Vagina (tissue), 2 donors: ENCODE measurements around the gene KCNJ18. TPM values are rescaled to one million over a fixed set of nuclear protein-coding genes. Genes with fewer than 3 reads are reported as not detected.
"Not testable (repeated sequence)": the region's sequence is repeated elsewhere in the genome, so short reads cannot be mapped to it uniquely, and the experiment has no call there.

ENCODE experiments used
- DNase-seq, 2 donors: peaks; one replicate each; pipeline ENCODE4 v3.0.0-alpha.2; 2017; ENCODE audit errors: extremely low spot score in 2 of 2
- H3K27ac ChIP-seq: fragments of 200-600 bp; sonication (generic); one replicate; pipeline ENCODE4 v1.5.1; 2019
- H3K27me3 ChIP-seq: fragments of 200-600 bp; sonication (generic); one replicate; pipeline ENCODE4 v1.5.1; 2019
- H3K36me3 ChIP-seq, 2 donors: fragments of 200-600 bp; sonication (generic); one replicate each; pipeline ENCODE4 v1.5.1; 2017 to 2019
- H3K4me1 ChIP-seq: fragments of 200-600 bp; sonication (generic); one replicate; pipeline ENCODE4 v1.5.1; 2019
- H3K4me3 ChIP-seq, 2 donors: fragments of 200-600 bp; sonication (generic); 1 replicate in 1 of 2; 2 replicates in 1 of 2; pipeline ENCODE4 v1.5.1; 2016 to 2019
- H3K9me3 ChIP-seq: fragments of 200-600 bp; sonication (generic); one replicate; pipeline ENCODE4 v1.5.1; 2019
- intact Hi-C: fragments of 100-400 bp; cut with DNase I; formaldehyde crosslinking; loops from one replicate; pipeline ENCODE4 v1.15.1; 2023
- total RNA-seq: library from RNA; depleted of rRNA; stranded (reverse); fragments of >200 nt; gene quantifications from one replicate; pipeline ENCODE4 v1.2.3, GENCODE V29; 2016

The KCNJ18 gene
- not detected for total RNA-seq

DNA sequence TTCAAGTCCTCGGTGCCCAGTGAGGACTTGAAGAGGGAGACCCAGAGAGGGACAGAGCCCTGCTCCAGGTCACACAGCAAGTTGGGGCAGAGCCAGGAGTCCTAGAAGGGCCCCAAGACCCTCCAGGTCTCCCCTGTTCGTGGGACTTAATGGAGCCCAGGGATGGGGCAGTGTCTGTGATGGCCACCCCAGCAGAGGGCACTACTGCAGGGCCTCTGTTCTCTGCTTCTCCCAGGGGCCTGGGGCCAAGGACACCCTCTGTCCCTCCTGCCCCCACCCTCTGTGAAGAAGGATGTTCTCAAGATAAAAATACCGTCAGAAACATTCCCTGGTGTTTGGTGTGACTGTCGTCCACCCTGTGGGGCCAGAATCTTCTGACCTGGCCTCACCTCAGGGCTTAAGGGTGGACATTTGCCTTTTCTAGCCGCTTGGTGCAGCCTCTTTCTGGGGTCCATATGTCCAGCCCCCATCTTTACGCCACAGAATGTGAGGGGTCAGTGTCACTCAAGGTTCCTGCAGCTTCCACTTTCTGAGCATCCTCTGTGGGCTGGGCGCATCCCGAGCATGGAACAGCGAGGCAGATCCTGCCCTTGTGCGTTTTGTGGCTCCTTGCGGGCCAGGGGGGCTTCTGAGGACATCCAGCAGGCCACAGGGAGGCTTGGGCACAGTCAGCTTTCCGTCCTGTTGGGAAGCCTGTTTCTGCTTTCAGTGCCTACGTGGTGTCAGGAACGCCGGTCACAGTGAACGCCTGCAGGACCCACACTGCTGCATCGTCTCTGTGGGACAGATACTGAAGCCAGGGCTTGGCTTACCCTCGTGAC lies at the start of gene KCNJ18:
Gene KCNJ18 (plus strand): TSS at position 641 of the 821 bp plus-strand sequence. CDS start 10,264 bp downstream, outside the sequence.
- H3K36me3 ChIP-seq, H3K27me3 ChIP-seq, H3K27ac ChIP-seq, intact Hi-C loops, DNase-seq, H3K4me3 ChIP-seq, H3K9me3 ChIP-seq, H3K4me1 ChIP-seq: not testable (repeated sequence)

DNA sequence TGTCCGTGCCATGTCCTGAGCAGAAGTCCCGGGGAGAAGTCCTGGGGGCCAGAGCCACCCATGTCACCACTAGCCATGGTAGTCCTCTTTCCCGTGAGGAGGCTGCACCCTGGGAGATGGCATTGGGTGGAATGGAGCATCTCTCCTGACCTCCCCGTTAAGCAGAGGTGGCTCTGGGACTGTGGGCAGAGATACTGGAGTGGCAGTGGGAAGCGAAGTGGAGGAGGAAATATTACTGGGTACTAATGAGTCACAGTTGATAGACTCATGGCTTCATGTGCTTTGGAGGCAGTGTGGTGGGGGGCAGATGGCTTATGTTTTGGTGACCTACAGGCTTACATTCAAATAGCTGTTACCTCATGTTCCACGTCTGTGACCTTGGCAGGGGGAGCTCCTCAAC lies 44.2 kb upstream of the KCNJ18 start:
- intact Hi-C loops, H3K36me3 ChIP-seq, H3K9me3 ChIP-seq, DNase-seq, H3K27ac ChIP-seq, H3K27me3 ChIP-seq, H3K4me3 ChIP-seq, H3K4me1 ChIP-seq: not testable (repeated sequence)

DNA sequence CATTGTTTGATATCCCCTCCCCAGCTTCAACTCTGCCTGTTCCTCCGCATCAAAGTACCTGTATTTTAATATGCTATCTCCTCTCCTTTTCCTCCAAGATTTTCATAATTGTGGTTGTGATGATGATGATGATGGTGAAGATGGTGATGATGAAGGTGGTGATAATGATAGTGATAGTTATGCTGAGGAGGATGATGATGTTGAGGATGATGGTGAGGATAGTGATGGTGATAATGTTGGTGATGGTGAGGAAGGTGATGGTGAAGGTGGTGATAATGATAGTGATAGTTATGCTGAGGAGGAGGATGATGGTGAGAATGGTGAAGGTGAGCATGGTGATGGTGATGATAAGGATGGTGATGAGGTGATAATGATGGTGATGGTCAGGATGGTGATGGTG lies 42.3 kb upstream of the KCNJ18 start:
- H3K9me3 ChIP-seq, H3K36me3 ChIP-seq, H3K4me3 ChIP-seq, H3K4me1 ChIP-seq, H3K27me3 ChIP-seq, intact Hi-C loops, H3K27ac ChIP-seq, DNase-seq: not testable (repeated sequence)

DNA sequence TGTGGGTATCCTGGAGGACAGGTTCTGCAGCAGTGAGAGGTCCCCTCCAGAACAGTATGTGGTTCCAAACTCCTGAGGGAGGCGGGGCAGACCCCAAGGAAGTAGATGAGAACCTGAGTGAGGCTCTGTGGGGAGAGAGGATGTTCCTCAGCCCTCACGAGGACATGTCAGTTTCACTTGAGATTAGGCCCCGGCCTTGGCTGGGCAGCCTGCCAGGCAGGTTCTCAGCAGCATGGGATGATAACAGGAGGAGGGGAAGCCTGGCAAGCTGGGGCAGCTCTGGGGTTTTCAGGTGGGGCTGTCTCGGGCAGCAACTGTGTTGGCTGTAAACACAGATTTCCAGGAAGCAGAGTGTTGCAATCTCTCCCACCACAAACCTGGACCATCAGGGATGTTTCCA lies 40.3 kb upstream of the KCNJ18 start:
- intact Hi-C loops, H3K4me1 ChIP-seq, H3K36me3 ChIP-seq, H3K9me3 ChIP-seq, H3K4me3 ChIP-seq, H3K27me3 ChIP-seq, DNase-seq, H3K27ac ChIP-seq: not testable (repeated sequence)

DNA sequence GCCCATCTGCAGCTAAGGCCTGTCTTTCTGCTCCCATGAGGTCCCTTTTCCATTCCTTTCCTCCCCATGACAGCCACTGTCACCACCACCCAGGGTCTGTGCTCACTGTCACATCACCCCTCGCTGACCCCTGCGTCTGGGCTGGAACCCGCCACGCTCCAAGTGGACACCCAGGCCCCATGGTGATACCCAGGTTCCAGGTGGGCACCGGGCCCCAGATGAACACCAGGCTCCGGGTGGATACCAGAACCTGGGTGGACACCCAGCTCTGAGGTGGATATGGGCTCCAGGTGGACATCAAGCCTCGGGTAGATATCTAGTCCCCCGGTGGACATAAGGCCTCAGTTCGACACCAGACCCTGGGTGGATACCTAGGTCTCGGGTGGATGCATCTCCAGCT lies 39.1 kb upstream of the KCNJ18 start:
- H3K9me3 ChIP-seq, H3K27ac ChIP-seq, DNase-seq, H3K4me3 ChIP-seq, intact Hi-C loops, H3K36me3 ChIP-seq, H3K27me3 ChIP-seq, H3K4me1 ChIP-seq: not testable (repeated sequence)

DNA sequence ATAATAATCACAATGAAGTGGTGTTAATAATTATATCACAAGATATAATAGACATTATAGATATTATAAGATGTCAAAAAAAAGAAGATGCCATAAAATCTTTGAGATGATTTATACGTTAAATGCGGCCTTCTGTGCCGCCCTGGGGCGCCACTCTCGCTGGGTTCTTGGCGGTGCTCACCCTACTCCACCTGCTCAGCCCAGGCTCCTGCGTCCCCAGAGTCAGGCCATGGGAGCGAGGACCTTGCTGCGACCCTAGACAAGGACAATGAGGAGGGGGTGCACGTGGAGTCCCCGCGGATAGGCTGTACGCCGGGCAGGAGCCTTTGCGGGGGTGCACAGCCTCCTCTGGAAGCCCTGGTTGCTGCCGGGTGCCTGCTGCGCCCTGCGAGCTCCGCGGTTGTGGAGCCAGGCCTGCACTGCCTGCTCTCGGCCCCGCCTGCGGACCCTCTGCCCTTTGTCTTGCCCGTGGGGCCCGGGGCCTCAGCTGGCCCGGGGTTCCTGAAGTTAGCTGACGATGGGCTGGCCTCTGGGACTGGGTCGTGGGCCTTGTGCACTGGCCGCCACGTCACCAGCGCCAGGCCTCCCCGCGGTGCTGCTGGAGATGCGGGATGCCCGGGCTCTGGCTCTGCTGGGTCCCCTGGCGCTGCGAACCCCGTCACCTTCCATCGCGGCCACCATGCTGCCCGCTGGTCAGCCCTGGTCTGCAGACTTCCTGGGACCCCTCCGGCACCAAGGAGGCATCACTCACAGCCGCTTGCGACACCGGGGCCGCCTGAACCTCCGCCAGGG lies 35.6 kb upstream of the KCNJ18 start:
- H3K9me3 ChIP-seq, DNase-seq, H3K27ac ChIP-seq, intact Hi-C loops, H3K36me3 ChIP-seq, H3K4me1 ChIP-seq, H3K4me3 ChIP-seq, H3K27me3 ChIP-seq: not testable (repeated sequence)

DNA sequence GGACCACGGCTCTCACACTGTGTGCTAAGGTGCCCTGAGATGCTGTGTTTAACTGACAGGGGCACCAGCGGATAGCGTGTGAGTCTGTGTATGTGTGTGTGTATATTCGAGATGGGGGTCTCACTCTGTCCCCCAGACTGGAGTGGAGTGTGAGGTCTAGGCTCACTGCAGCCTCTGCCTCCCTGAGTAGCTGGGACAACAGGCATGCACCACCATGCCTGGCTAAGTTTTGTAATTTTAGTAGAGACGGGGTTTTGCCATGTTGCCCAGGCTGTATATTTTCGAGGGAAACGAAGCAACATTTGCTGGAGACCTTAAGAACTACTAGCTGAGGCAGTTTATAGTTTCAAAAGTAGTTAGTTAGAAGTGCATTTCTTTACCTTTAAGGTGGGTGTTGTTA lies 32.7 kb upstream of the KCNJ18 start:
- H3K9me3 ChIP-seq, H3K4me1 ChIP-seq, H3K4me3 ChIP-seq, H3K27me3 ChIP-seq, intact Hi-C loops, DNase-seq, H3K36me3 ChIP-seq, H3K27ac ChIP-seq: not testable (repeated sequence)

DNA sequence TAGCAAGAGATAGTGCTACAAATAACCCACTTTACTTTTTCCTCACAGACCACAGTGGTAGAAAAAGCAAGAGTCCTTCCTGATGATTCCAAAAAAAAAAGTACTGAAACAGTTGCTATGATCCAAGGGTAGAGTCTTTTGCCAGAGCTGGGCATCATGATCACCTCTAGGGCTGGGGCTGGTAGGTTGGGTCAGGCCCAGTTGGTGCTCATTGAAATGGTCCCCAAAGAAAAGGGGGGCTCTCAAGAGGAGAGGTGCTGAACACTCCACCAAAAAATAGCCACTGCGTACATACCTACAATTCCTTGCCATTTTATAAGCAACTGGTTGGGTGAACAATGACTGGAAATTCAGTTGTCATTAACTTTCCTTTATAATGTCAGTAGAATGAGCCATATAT lies 30.9 kb upstream of the KCNJ18 start:
- intact Hi-C loops, H3K9me3 ChIP-seq, H3K27me3 ChIP-seq, H3K36me3 ChIP-seq, H3K27ac ChIP-seq, H3K4me3 ChIP-seq, H3K4me1 ChIP-seq: not testable (repeated sequence)
- peak in 1 of 2 donors; percentile 42 for DNase-seq

DNA sequence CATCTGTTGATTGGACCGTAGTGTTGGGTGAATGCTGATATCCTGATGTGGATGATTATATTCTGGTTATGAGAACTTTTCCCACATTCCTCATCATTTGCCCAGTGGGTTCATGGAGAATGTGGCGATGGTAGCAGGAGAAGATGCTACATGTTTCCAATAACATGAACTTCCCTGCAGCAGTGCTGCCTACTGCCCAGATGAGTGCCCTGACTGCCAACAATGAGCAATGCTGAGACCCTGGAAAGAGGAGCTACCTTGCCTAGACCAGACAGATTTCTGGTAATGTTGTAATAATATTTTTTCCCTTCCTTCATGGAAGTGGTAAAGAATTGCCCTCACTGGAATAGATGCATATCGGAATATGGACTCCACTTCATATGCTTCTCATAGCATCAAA lies 29.2 kb upstream of the KCNJ18 start:
- intact Hi-C loops, H3K36me3 ChIP-seq, H3K4me3 ChIP-seq, H3K4me1 ChIP-seq, H3K9me3 ChIP-seq, H3K27ac ChIP-seq, H3K27me3 ChIP-seq: not testable (repeated sequence)
- peak in 1 of 2 donors; percentile 49 for DNase-seq

DNA sequence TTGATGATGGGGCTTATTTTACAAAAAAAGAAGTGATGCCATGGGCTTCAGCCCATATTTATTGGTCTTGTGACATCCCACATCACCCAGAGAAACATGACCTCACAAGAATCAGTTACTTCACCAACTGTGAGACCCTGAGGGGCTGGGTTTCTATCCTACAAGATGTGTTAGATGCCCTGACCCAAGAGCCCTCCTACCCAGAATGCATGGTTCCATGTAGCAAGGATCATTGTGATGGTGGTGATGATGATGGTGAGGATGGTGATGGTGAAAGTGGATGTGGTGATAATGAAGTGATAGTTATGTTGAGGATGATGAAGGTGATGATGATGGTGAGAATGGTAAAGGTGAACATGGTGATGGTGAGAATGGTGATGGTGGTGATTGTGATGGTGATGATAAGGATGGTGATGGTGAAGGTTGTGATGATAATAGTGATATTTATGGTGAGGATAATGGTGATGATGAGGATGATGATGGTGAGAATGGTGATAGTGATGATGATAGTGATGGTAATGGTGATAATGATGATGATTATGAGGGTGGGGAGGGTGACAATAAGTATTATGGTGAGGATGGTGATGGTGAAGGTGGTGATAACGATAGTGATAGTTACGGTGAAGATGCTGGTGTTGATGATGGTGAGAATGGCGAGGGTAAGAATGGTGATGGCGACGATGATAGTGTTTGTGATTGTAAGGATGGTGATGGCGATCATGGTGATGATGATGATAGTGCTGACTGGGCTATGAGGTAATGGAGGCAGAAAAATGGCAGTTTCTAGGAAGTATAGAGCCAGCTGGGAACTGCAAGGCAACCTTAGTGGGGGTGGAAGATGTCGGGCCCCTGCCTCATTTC lies 28.5 kb upstream of the KCNJ18 start:
- DNase-seq = peak in 1 of 2 donors; percentile 74
- H3K4me3 ChIP-seq, H3K27me3 ChIP-seq, H3K27ac ChIP-seq, H3K9me3 ChIP-seq, intact Hi-C loops, H3K36me3 ChIP-seq, H3K4me1 ChIP-seq: not testable (repeated sequence)

DNA sequence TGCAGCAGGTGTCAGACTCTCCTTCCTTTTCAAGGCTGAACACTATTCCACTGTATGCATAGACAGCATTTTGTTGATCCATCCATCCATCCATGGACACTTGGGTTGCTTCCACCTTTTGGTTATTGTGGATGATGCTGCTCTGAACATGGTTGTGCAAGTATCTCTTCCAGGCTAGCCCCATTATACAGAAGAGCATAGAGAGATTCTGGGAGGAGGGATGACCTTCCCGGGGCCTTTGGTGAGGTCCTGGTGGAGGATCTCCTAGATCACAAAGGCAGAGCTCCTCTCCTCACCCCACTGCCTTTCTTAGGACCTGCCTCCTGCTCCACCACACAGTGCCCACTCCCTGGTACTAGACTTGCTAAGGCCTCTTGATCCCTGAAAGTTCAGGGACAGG lies 27.2 kb upstream of the KCNJ18 start:
- H3K27ac ChIP-seq, H3K27me3 ChIP-seq, H3K36me3 ChIP-seq, H3K4me1 ChIP-seq, H3K9me3 ChIP-seq, H3K4me3 ChIP-seq, intact Hi-C loops: not testable (repeated sequence)
- peak in 1 of 2 donors; percentile 74 for DNase-seq

DNA sequence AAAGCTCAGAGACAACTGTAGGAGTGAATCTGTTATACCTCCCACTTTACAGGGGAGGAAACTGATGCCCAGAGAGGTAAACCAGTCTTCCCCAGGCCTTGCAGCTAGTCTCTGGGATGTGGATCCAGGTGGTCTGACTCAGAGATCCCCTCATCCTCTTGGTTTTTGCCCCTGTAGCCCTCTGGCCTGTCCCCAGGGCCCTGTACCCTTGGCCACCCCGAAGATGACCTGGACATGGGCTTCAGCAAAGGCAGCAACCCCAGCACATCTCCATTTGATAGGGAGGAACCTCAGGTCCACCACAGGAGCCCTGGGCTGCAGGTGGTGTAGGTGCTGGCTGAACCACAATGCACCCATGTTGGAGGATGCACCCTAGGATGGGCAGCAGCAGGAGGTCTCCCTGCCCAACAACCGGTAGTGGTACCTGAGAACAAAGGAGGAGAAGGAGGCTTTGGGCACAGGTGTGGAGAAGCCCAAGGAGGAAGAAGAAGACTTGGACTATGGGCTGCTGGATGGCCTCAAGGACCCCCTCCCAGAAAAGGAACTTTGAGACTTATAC lies 26.3 kb upstream of the KCNJ18 start:
- H3K4me3 ChIP-seq, H3K4me1 ChIP-seq, H3K27me3 ChIP-seq, H3K9me3 ChIP-seq, H3K27ac ChIP-seq, H3K36me3 ChIP-seq, intact Hi-C loops: not testable (repeated sequence)
- peak in 1 of 2 donors; percentile 85 for DNase-seq
